ENCODE measurements around the gene CASZ1.

CASZ1 gene

DNA sequence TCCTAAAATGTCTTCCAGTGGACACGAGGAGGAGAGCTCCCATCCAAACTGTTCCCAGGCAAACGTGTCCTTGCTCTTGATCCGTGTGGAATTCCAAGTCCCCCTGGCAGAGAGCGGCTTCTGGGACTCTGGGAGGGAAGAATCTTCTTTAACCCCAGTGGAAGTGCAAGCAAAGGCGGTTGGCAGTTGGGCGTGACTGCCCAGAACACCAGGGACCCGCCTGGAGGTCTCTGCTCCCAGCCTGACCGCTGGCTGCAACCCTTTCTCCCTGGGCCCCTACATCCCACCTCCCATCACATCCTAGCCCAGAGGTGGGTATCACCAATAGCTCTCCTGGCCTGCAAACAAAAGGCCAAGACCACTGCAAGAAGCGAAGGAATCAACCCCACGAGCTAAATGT is 17.8 kb downstream of the CASZ1 start:
- TF ChIP-seq CTCF (IDR thresholded peaks at IDR 0.05; ENCODE audit: low read depth, low read length): no peak
- no peak overlapping the region for H3K4me3 ChIP-seq (ENCODE audit: low read depth, low read length)

GRCh38 chr1:10777749-10778574 is 18.5 kb downstream of the CASZ1 start:
- H3K4me3 ChIP-seq (ENCODE audit: low read depth, low read length): no peak overlapping the region
- no peak for TF ChIP-seq CTCF (IDR thresholded peaks at IDR 0.05; ENCODE audit: low read depth, low read length)

GRCh38 chr1:10776190-10776905 is 20.1 kb downstream of the CASZ1 start:
- H3K4me3 ChIP-seq (ENCODE audit: low read depth, low read length): no peak overlapping the region
- no peak for TF ChIP-seq CTCF (IDR thresholded peaks at IDR 0.05; ENCODE audit: low read depth, low read length)

GRCh38 chr1:10775763-10776162 is 20.7 kb downstream of the CASZ1 start:
- H3K4me3 ChIP-seq (ENCODE audit: low read depth, low read length): no peak overlapping the region
- TF ChIP-seq CTCF (IDR thresholded peaks at IDR 0.05; ENCODE audit: low read depth, low read length): no peak

- no peak for TF ChIP-seq CTCF (IDR thresholded peaks at IDR 0.05; ENCODE audit: low read depth, low read length)
- H3K4me3 ChIP-seq (ENCODE audit: low read depth, low read length): no peak overlapping the region
Observed at GRCh38 chr1:10774615-10775310, 21.7 kb downstream of the CASZ1 start.

DNA sequence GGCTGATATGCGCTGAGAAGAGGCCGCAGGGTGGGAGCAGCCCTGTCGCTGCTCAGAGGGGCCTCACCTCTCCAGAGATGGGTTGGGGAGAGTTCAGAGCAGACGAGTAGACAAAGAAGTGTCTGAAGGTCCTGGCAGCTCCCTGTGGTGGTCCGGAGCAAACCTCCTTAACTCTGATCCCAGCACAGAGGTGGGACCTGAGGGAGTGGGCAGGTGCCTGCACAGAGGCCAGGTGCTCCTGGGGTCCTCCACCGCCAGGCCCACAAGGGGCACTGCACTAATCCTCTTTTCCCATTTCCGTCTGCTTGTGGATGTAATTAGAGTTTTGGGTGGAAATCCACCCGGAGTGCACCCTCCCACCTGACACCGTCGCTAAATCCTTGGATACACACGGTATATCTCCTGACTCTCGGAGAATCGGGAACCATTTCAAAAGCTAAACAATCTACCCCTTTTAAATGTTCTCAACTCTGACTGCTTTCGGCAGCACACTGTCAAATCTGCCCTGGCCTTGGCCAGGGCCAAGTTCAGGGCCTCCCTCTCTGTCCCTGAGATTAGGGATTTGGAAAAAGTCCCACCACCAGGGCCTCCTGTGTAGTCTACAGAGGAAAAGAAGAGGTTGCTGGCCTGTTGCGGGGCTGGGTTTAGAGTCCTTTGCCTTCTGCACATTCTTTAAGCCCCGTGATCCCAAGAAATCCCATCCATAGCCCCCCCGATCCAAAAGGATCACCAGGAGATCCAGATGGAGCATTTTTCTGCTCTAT is 22.4 kb downstream of the CASZ1 start:
- TF ChIP-seq CTCF (IDR thresholded peaks at IDR 0.05; ENCODE audit: low read depth, low read length): no peak
- H3K4me3 ChIP-seq (ENCODE audit: low read depth, low read length): no peak overlapping the region
